HG03095 (cell line): ENCODE results near the gene ZDHHC8.

Experiments
- ATAC-seq: cut with Tn5 transposase; IDR thresholded peaks from one replicate; pipeline ENCODE4 v1.9.1; 2021; ENCODE audit warnings: moderate library complexity; ENCODE audit not compliant: unreplicated experiment

The ZDHHC8 gene

DNA sequence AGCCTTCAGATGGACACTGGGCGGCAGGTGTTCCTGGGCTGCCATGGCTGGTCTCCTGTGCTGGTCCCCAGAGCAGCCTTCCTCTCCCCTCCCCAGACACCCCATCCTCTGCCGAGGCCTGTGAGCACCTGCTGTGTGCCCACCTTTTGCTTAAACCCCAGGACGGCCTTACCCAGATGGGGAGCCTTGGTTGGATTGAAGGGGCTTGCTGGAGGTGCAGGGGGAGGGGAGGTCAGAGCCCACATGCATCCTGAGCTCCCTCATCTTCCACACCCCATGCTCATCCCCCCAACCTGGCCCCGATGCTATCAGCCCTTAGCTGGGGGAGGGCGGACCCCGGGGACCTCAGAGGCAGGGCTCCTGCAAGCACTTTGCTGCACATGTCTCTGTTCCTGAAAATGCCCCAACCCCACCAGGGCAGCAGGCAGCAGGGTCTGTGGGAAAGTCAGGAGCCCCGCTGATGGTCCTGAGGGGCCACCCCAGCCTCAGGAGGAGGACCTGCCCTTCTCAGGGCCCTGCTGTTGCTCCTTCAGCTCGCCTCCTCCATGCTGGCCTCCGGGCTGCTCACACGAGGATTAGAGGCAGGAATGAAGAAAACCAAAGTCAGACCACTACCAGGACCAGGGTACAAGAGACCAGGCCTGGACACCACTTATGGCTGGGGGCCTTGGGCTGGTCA lies 60.8 kb downstream of the ZDHHC8 start:
- no peak for ATAC-seq

DNA sequence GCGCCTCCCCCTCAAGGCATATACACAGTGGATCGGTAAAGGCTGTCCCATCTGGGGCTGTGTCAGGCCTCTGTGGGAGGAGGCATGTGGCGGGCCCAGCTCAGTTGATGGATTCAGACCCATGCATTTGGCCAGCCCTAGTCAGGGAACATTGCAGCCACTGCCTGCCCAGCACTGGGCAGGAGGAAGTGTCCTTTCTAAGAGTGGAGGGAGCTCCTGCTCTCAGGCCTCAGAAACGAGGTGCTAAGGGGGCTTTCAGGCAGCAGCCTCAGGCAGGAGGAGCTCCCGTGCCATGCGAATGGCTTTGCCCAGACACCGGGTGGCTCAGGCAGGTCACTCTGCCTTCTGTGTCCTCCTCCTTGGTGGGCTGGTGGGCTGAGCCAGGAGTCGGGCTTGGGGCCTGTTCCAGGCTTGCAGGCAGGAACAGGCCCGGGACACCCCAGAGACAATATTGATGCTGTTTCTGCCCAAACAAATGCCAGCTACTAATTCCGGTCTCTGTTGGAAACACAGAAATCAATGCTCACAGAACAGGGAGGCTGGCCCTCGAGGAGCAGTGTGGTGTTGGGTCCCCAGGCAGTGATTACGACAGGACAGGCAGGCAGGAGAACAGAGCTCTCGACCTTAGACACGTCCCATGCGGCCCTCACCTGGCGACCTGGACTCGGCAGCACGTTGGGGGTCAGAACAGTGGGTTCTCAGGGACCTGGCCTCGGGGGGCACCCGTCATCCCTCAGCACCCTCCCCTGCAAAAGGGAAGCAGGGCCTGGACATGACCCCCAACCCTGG lies 61.6 kb downstream of the ZDHHC8 start:
- no peak for ATAC-seq

DNA sequence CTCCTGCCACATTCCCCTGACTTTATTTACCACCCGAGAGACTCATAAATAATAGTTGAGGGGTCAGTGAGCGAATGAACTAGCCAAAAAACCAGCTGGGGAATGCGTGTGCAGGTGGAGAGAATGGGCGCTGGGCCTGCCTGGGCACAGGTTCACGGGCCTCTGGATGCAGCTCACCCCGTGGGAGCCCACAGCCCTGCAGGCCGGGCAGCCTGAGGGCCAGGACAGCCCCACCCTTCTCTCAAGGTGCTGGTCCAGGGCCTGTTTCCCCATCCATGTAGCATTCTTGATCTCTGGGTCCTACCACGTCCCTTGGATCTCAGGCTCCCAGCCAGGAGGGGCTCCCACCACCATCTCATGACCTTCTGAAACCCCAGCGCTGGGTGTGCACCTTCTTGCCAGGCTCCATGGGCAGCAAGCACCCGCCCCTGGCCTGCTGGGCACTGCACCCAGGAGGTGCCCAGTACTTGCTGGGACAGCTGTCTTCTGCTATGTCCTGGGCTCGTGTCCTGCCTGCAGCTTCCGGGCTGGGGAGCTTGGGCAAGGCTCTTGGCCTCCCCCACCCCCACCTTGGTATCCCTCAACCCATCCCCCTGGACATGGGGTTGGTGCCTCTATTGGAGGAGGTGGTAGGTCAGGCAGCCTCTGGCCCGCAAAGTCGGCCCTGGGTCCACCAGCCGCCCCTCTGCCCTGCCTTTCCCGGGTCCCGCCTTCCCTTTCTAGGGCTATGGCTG lies 62.3 kb downstream of the ZDHHC8 start:
- ATAC-seq, result no peak

DNA sequence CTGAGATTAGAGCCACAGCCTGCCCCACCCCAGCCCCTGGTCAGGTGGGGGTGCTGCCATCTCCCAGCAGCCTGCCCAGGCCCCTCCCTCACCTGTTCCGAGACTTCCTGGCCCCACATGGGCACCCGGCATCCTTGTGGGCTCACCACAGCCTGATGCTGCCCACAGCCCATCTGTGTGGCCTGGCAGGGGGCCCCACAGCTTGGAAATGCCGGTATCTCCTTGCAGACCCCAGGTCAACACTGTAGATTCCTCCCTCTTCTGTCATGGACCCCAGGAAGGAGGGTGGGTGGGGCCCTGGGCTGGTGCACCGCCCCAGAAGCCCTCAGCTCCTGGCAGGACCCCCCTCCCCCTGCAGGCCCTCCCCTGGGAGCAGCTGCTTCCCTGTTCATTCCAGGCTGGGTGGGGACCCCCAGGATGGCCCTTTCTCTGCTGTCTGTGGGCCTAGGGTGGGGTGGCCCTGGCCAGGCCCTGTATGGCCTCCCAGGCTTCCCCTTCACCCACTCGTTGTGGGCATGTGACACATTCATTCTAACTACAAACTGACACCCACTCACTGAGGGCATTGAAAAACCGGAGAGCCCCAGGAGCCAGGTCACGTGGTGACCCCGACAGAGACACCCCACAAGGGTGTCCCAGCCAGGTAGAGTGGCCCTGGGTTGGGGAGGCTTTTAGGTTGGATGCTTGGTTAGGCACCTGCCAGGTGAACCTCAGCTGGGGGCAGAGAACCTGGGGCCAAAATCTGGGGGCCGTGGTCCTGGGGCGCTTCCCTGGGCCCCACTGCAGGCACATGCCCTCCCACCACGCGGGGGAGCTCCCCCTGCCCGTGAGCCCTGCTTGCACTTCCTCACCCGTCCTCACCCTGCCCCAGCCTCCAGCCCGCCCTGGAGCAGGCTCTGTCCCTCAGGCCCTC lies 63.3 kb downstream of the ZDHHC8 start:
- no peak for ATAC-seq

DNA sequence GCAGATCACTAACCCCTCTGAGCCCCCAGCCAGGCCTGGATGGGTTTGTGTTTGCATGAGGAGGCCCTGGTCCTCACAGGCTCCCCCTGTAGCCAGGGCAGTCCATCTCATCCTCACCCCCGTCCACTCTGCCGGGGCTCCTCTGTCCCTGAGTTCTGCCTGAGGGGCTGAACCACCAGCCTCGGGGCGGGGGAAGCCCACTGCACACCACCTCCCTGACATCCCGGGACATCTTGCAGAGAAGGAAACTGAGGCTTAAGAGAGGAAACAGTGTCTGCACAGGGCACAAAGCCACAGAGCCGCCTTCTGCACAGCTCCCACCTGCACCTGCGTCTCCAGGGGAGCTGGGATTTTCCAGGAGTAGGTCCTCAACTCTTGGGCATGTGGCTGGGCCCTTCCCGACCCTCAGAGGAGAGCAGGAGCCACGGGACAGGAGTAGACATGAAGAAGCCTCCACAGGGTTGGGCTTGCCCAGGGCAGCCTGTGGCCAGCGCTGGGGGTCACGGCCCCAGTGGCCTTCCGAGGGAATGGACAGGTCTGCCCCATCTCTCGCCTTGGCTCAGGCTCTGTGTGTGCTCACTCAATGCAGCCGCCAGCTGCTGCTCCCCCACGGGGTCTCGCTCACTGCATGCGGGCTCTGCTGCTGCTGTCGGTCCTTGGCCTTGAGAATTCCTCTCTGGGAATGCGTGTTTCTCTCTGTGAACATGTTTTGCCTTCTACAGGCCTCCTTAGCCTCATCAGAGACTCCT lies 64.7 kb downstream of the ZDHHC8 start:
- ATAC-seq, result no peak
